ENCODE results near the gene STX10.

- TF ChIP-seq CTCF (IDR thresholded peaks at IDR 0.05) (no peak), POLR2AphosphoS5 (IDR thresholded peaks at IDR 0.05) (peak; percentile 72 to 77), POLR2A (IDR thresholded peaks at IDR 0.05; ENCODE audit: low read depth) (no peak)
These were observed 47.3 kb downstream of the STX10 start, which contains the start of gene LYL1 for GRCh38 chr19:13102666-13103580.

All from esophagus muscularis mucosa (tissue), 3 donors.